GM12878 (cell line): Measurements from ENCODE around the gene ADAT3. TPM values are rescaled to one million over a fixed set of nuclear protein-coding genes. Genes with fewer than 3 reads are reported as not detected.

Experiments used
- CREM ChIP-seq: IDR thresholded peaks from 2 replicates; pipeline ENCODE4 v1.6.1; 2014; ENCODE audit warnings: antibody characterized with exemption, low read depth
- MEF2B ChIP-seq: fragments of 450-650 bp; IDR thresholded peaks from 2 replicates; pipeline ENCODE4 v1.6.1; 2018; ENCODE audit warnings: mild to moderate bottlenecking, moderate library complexity; ENCODE audit not compliant: partially characterized antibody, poor library complexity, severe bottlenecking
- MTA3 ChIP-seq: IDR thresholded peaks from 2 replicates; pipeline ENCODE4 v1.6.1; 2012; ENCODE audit warnings: low read length, inconsistent platforms, borderline replicate concordance
- RAD51 ChIP-seq: fragments of 450-650 bp; IDR thresholded peaks from 2 replicates; pipeline ENCODE4 v1.6.1; 2016; ENCODE audit warnings: moderate library complexity, mild to moderate bottlenecking, inconsistent platforms
- SMAD5 ChIP-seq: IDR thresholded peaks from 2 replicates; pipeline ENCODE4 v1.6.1; 2016; ENCODE audit warnings: antibody characterized with exemption, low read depth
- ZBTB33 ChIP-seq: fragments of 450-650 bp; IDR thresholded peaks from 2 replicates; pipeline ENCODE4 v1.6.1; 2017; ENCODE audit warnings: mild to moderate bottlenecking
- polyA plus RNA-seq, 11 experiments: library from polyadenylated mRNA; depleted of rRNA in 4 of 11; unstranded in 6 of 11; stranded (reverse) in 5 of 11; fragments of >200 nt; fragmentation: Nextera tagmentation in 4 of 11; fragmentation: Illumina TruSeq in 1 of 11; extraction: Ambion mirVana in 4 of 11; extraction: Trizol in 1 of 11; gene quantifications; 1 replicate in 1 of 11; 2 replicates in 10 of 11; pipeline versions ENCODE4 v1.2.1 to v1.2.3, GENCODE V29; 2011 to 2016; ENCODE audit warnings: inconsistent platforms in 2 of 11, missing spikeins in 2 of 11, low read depth in 1 of 11
- total RNA-seq, 4 experiments: library from RNA; depleted of rRNA in 3 of 4; stranded (reverse); fragments of >200 nt in 3 of 4; fragmentation: Illumina TruSeq in 1 of 4; extraction: Trizol in 1 of 4; gene quantifications; 2 replicates each; pipeline versions ENCODE4 v1.2.1 to v1.2.3, GENCODE V29; 2013 to 2021
- TF ChIP-seq, protein P1 (sequence below): fragments of 450-650 bp; IDR thresholded peaks from 2 replicates; pipeline ENCODE4 v1.6.1; 2017; ENCODE audit warnings: mild to moderate bottlenecking, moderate library complexity
- TF ChIP-seq, protein P2 (sequence below): IDR thresholded peaks from 2 replicates; pipeline ENCODE4 v1.6.1; 2012; ENCODE audit warnings: low read depth, low read length, improper control_type of control experiment
- TF ChIP-seq, protein P3 (sequence below): fragments of 450-650 bp; IDR thresholded peaks from 2 replicates; pipeline ENCODE4 v1.6.1; 2017; ENCODE audit warnings: low read depth, mild to moderate bottlenecking, moderate library complexity
- TF ChIP-seq, protein P4 (sequence below): fragments of 450-650 bp; formaldehyde crosslinking; IDR thresholded peaks from 2 replicates; pipeline ENCODE4 v1.4.0; 2022; ENCODE audit warnings: mild to moderate bottlenecking, moderate library complexity

Gene ADAT3
- total and polyA plus RNA-seq, 10 of the 15 experiments (the other 5 are each of a cell fraction or from before 2014, with no cell fraction given) = 0.27 to 11.8 (median 7.7) TPM; not detected in 3

GRCh38 chr19:1875646-1876495, 29.3 kb upstream of the ADAT3 start (continued):
- peak; percentile 86; the same call in 1 of the 2 replicates for TF ChIP-seq SMAD5
- TF ChIP-seq, protein P1, sequence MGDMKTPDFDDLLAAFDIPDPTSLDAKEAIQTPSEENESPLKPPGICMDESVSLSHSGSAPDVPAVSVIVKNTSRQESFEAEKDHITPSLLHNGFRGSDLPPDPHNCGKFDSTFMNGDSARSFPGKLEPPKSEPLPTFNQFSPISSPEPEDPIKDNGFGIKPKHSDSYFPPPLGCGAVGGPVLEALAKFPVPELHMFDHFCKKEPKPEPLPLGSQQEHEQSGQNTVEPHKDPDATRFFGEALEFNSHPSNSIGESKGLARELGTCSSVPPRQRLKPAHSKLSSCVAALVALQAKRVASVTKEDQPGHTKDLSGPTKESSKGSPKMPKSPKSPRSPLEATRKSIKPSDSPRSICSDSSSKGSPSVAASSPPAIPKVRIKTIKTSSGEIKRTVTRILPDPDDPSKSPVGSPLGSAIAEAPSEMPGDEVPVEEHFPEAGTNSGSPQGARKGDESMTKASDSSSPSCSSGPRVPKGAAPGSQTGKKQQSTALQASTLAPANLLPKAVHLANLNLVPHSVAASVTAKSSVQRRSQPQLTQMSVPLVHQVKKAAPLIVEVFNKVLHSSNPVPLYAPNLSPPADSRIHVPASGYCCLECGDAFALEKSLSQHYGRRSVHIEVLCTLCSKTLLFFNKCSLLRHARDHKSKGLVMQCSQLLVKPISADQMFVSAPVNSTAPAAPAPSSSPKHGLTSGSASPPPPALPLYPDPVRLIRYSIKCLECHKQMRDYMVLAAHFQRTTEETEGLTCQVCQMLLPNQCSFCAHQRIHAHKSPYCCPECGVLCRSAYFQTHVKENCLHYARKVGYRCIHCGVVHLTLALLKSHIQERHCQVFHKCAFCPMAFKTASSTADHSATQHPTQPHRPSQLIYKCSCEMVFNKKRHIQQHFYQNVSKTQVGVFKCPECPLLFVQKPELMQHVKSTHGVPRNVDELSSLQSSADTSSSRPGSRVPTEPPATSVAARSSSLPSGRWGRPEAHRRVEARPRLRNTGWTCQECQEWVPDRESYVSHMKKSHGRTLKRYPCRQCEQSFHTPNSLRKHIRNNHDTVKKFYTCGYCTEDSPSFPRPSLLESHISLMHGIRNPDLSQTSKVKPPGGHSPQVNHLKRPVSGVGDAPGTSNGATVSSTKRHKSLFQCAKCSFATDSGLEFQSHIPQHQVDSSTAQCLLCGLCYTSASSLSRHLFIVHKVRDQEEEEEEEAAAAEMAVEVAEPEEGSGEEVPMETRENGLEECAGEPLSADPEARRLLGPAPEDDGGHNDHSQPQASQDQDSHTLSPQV = no peak
- TF ChIP-seq, protein P2, sequence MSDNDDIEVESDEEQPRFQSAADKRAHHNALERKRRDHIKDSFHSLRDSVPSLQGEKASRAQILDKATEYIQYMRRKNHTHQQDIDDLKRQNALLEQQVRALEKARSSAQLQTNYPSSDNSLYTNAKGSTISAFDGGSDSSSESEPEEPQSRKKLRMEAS = peak; percentile 98
- TF ChIP-seq, protein P3, sequence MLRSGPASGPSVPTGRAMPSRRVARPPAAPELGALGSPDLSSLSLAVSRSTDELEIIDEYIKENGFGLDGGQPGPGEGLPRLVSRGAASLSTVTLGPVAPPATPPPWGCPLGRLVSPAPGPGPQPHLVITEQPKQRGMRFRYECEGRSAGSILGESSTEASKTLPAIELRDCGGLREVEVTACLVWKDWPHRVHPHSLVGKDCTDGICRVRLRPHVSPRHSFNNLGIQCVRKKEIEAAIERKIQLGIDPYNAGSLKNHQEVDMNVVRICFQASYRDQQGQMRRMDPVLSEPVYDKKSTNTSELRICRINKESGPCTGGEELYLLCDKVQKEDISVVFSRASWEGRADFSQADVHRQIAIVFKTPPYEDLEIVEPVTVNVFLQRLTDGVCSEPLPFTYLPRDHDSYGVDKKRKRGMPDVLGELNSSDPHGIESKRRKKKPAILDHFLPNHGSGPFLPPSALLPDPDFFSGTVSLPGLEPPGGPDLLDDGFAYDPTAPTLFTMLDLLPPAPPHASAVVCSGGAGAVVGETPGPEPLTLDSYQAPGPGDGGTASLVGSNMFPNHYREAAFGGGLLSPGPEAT = peak; percentile 70; the same call in 1 of the 2 replicates
- TF ChIP-seq, protein P4, sequence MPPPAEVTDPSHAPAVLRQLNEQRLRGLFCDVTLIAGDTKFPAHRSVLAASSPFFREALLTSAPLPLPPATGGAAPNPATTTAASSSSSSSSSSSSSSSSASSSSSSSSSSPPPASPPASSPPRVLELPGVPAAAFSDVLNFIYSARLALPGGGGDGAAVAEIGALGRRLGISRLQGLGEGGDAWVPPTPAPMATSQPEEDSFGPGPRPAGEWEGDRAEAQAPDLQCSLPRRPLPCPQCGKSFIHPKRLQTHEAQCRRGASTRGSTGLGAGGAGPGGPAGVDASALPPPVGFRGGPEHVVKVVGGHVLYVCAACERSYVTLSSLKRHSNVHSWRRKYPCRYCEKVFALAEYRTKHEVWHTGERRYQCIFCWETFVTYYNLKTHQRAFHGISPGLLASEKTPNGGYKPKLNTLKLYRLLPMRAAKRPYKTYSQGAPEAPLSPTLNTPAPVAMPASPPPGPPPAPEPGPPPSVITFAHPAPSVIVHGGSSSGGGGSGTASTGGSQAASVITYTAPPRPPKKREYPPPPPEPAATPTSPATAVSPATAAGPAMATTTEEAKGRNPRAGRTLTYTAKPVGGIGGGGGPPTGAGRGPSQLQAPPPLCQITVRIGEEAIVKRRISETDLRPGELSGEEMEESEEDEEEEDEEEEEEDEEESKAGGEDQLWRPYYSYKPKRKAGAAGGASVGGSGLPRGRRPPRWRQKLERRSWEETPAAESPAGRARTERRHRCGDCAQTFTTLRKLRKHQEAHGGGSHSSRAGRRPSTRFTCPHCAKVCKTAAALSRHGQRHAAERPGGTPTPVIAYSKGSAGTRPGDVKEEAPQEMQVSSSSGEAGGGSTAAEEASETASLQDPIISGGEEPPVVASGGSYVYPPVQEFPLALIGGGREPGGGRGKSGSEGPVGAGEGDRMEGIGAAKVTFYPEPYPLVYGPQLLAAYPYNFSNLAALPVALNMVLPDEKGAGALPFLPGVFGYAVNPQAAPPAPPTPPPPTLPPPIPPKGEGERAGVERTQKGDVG (CRISPR knock-in tag) = no peak
- TF ChIP-seq ZBTB33 = no peak
- no peak for TF ChIP-seq MEF2B
- no peak; the same call in 1 of the 2 replicates for TF ChIP-seq MTA3
- peak; percentile 76 for TF ChIP-seq CREM
- peak; percentile 87 for TF ChIP-seq RAD51
